ENCODE measurements around the gene TACC3. TPM values are rescaled to one million over a fixed set of nuclear protein-coding genes. Genes with fewer than 3 reads are reported as not detected.

Gene TACC3
- total and polyA plus RNA-seq, 2 of the 8 experiments (the other 6 are each of a cell fraction or from before 2014, with no cell fraction given): 73.8 to 148 TPM

GRCh38 chr4:1783015-1783414, 61.7 kb downstream of the TACC3 start:
- H3K4me1 ChIP-seq (replicated peaks in 1 of 4; ENCODE audit: control insufficient read depth in 3 of 4, insufficient read depth in 4 of 4, low read length in 3 of 4): peaks cover 0 to 18% (median 13%) of the 10 kb centered on the region in 4 experiments; a peak in 6 of 7 replicates
- no peak for TF ChIP-seq POLR2AphosphoS5 (IDR thresholded peaks at IDR 0.05; ENCODE audit: low read depth, low read length)
- no peak for TF ChIP-seq CTBP2 (IDR thresholded peaks at IDR 0.05; ENCODE audit: borderline replicate concordance, insufficient read depth, insufficient read length, low read length)
- H3K36me3 ChIP-seq (ENCODE audit: control insufficient read depth in 2 of 4, insufficient read depth in 4 of 4, low read length in 3 of 4): no peaks in the 10 kb centered on the region
- H3K4me3 ChIP-seq (ENCODE audit: extremely low read depth in 1 of 4, insufficient read depth in 2 of 4, low read depth in 3 of 4, low read length in 4 of 4): no peak overlapping the region
- CTCF ChIA-PET (ENCODE audit: partially characterized antibody): interaction anchor here (0.6 to 71.2 kb wide), 4 partner anchors 6 to 120 kb away, joined by 3 to 2507 read pairs (median 1257); partner anchors contain the start of gene FGFR3
- no peak overlapping the region for H3K56ac ChIP-seq (replicated peaks; ENCODE audit: insufficient read length, low read depth, low read length)
- no peak overlapping the region for H3K18ac ChIP-seq (ENCODE audit: extremely low read depth, low read length)
- H2AK5ac ChIP-seq (ENCODE audit: low read depth, low read length): no peak overlapping the region
- H2BK15ac ChIP-seq (ENCODE audit: low read length): no peak overlapping the region
- H2BK5ac ChIP-seq (ENCODE audit: low read depth, low read length): no peak overlapping the region
- H3K79me2 ChIP-seq (ENCODE audit: control insufficient read depth in 1 of 2, insufficient read depth in 2 of 2, low read length in 2 of 2): no peaks in the 10 kb centered on the region
- no peak overlapping the region for H3K4me2 ChIP-seq (ENCODE audit: insufficient read depth in 1 of 2, low read depth in 2 of 2, low read length in 2 of 2)
- no peak overlapping the region for H2BK20ac ChIP-seq (ENCODE audit: low read length)
- H3K79me1 ChIP-seq (ENCODE audit: low read depth, low read length): no peaks in the 10 kb centered on the region
- H3K9ac ChIP-seq (replicated peaks in 1 of 4; ENCODE audit: extremely low read depth in 1 of 4, low read depth in 3 of 4, low read length in 3 of 4): no peak overlapping the region
- FAIRE-seq: no peak
- no peak overlapping the region for H4K91ac ChIP-seq (replicated peaks; ENCODE audit: insufficient read length, low read length)
- no peak for DNase-seq (ENCODE audit: low read depth in 1 of 2, low spot score in 2 of 2)
- no peak overlapping the region; the same call in 1 of the 2 replicates for H4K8ac ChIP-seq (ENCODE audit: extremely low read depth, insufficient read depth, low read length)
- no peaks in the 10 kb centered on the region for H4K20me1 ChIP-seq (replicated peaks in 1 of 2; ENCODE audit: control insufficient read depth in 1 of 2, insufficient read depth in 2 of 2, low read length in 2 of 2)
- no peak overlapping the region for H3K14ac ChIP-seq (ENCODE audit: insufficient read length)
- H3K9me3 ChIP-seq (ENCODE audit: insufficient read depth in 2 of 2, low read depth in 1 of 2, low read length in 1 of 2): no peaks in the 10 kb centered on the region
- POLR2A ChIA-PET (ENCODE audit: partially characterized antibody): interaction anchor here (0.7 to 17.2 kb wide), 3 partner anchors 8 to 9 kb away, joined by 4 to 170 read pairs (median 4); partner anchors contain the start of gene FGFR3
- no peaks in the 10 kb centered on the region for H3K23me2 ChIP-seq (ENCODE audit: low read depth, low read length)
- no peak overlapping the region for H3K23ac ChIP-seq (ENCODE audit: insufficient read length)
- no peak overlapping the region for H3K4ac ChIP-seq (replicated peaks; ENCODE audit: insufficient read length, low read depth, low read length)
- H3K27ac ChIP-seq (ENCODE audit: low read depth, low read length): no peak overlapping the region
- 90% methylated on average over 7 of the region's 10 CpGs; no CpG with 5 or more reads in 1 of the 2 experiments for WGBS, 2 experiments (ENCODE audit: extremely low coverage in 1 of 2, insufficient coverage in 1 of 2, insufficient read length in 1 of 2, insufficient replicate concordance in 2 of 2, low coverage in 1 of 2, low lambda C conversion rate in 2 of 2, missing lambda C conversion rate in 1 of 2)
- H3K27me3 ChIP-seq (replicated peaks in 1 of 4; ENCODE audit: control insufficient read depth in 3 of 4, extremely low read depth in 1 of 4, insufficient read depth in 3 of 4, low read length in 3 of 4): peaks cover 0 to 2% (median 0%) of the 10 kb centered on the region in 4 experiments; a peak in 1 of 7 replicates
- H2AFZ ChIP-seq (ENCODE audit: low read length): no peak overlapping the region
- H2BK120ac ChIP-seq (replicated peaks; ENCODE audit: low read depth, low read length): no peak overlapping the region
- no peak overlapping the region for H4K5ac ChIP-seq (ENCODE audit: insufficient read length, low read depth, low read length)
- no peak overlapping the region for H2BK12ac ChIP-seq (ENCODE audit: low read depth, low read length)
